Body of pancreas (tissue), 4 donors: ENCODE data around the gene OGFOD3. TPM values are rescaled to one million over a fixed set of nuclear protein-coding genes. Genes with fewer than 3 reads are reported as not detected.
A peak's percentile ranks its signal among the peaks of the same experiment; 100 is the strongest.

ENCODE experiments used
- ATAC-seq: fragments of 150-250 bp; one replicate; pipeline ENCODE4 v1.9.1; 2016
- DNase-seq, 4 donors: peaks; one replicate each; pipeline ENCODE4 v3.0.0-alpha.2; 2019
- H3K27ac ChIP-seq, 4 donors: fragments of 200-600 bp; sonication (generic); 1 replicate in 3 of 4; 2 replicates in 1 of 4; pipeline versions ENCODE4 v1.5.1 to v1.6.1; 2016 to 2019; ENCODE audit warnings: mild to moderate bottlenecking in 1 of 4, mixed read lengths in 1 of 4, moderate library complexity in 1 of 4
- H3K27me3 ChIP-seq, 2 donors: fragments of 200-600 bp; sonication (generic); one replicate each; pipeline ENCODE4 v1.6.0; 2016; ENCODE audit warnings: mild to moderate bottlenecking in 1 of 2
- H3K36me3 ChIP-seq, 2 donors: fragments of 200-600 bp; sonication (generic); replicated peaks in 1 of 2; 2 replicates each; pipeline ENCODE4 v1.5.1; 2016; ENCODE audit warnings: low read depth in 2 of 2; ENCODE audit not compliant: insufficient read depth in 1 of 2
- H3K4me1 ChIP-seq: fragments of 200-600 bp; sonication (generic); one replicate; pipeline ENCODE4 v1.6.0; 2016
- H3K4me3 ChIP-seq, 2 donors: fragments of 200-600 bp; sonication (generic); 1 replicate in 1 of 2; 2 replicates in 1 of 2; pipeline ENCODE4 v1.5.1; 2016 to 2019
- H3K9me3 ChIP-seq, 3 donors: fragments of 200-600 bp; sonication (generic); 1 replicate in 2 of 3; 2 replicates in 1 of 3; pipeline ENCODE4 v1.5.1; 2016
- POLR2A ChIP-seq, 3 donors: fragments of 450-650 bp; IDR thresholded peaks; one replicate each; pipeline ENCODE4 v1.6.1; 2016; ENCODE audit warnings: antibody characterized with exemption in 3 of 3, mild to moderate bottlenecking in 2 of 3
- WGBS, 2 donors: methylation state at CpG; one replicate each; pipeline ENCODE4 v1.1.5; 2017; 5-methylcytosine and 5-hydroxymethylcytosine counted together
- intact Hi-C: fragments of 100-400 bp; cut with DNase I; formaldehyde crosslinking; loops from one replicate; pipeline ENCODE4 v1.15.1; 2023
- total RNA-seq, 2 donors: library from RNA; depleted of rRNA; stranded (reverse); fragments of >200 nt; gene quantifications; one replicate each; pipeline ENCODE4 v1.1.0, GENCODE V29; 2016
- TF ChIP-seq, protein P1 (sequence below), 7 experiments: fragments of 450-650 bp in 4 of 7; fragments of 200-600 bp in 3 of 7; sonication (generic) in 3 of 7; IDR thresholded peaks; one replicate each; pipeline ENCODE4 v1.5.1; 2016 to 2019; ENCODE audit warnings: antibody characterized with exemption in 7 of 7

Gene OGFOD3
- total RNA-seq, 2 donors from 2014 or later = 16.8 to 40.0 TPM

DNA sequence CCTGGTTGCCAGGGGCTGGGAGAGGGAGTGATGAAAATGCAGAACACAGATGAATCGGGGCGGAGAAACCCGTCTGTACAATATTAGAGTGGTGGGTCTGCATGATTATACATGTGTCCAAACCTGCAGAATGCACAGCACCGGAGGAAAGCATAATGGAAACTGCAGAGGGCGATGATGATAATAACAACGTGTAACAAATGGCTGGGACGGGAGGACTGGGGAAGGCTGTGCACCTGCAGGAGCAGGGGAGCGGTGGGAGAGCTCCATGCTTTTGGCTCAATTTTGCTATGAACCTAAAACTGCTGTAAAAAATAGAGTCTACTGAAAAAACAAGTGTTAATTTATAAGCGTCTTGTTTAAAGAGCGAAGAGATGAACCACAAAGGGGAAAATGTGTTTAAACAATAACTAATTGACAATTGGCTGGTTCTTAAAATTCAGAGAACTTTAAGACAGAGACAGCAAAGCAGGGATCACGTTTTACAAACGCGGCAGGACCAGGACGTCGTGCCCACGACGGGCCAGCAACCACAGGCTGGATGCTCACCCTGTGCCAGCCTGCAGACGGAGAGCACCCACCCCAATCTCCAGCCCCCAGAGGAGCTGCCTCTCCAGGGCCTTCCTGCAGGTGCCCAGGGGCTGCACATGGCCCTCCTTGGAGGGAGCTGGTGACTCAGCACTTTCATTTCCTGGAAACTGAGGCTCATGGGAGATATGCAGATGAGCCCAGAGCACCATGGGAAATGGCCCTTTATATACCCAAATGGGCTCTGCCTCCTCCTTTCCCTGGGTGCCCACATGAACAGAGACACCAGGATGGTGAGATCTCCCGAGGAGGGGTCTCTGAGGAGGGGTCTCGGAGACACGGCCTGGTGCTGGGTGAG is 59.7 kb downstream of the OGFOD3 start, which contains the start of gene TEX19:
Gene TEX19, plus strand, starts transcription at position 783 of the 886 bp plus-strand sequence. CDS start 2,904 bp downstream, outside the sequence.
- Histone ChIP-seq H3K27me3 (no peaks in the 10 kb centered on the region), H3K4me1 (peaks cover 23% of the 10 kb centered on the region), H3K36me3 (no peaks in the 10 kb centered on the region), H3K27ac (no peak within 1 kb of the TSS), H3K4me3 (no peak within 1 kb of the TSS), H3K9me3 (no peaks in the 10 kb centered on the region)
- ATAC-seq = no peak
- no peak for DNase-seq
- intact Hi-C loops = no loop called here
- WGBS, 2 donors = 66 to 73% methylated on average over 21 of the region's 21 CpGs
- TF ChIP-seq, protein P1, sequence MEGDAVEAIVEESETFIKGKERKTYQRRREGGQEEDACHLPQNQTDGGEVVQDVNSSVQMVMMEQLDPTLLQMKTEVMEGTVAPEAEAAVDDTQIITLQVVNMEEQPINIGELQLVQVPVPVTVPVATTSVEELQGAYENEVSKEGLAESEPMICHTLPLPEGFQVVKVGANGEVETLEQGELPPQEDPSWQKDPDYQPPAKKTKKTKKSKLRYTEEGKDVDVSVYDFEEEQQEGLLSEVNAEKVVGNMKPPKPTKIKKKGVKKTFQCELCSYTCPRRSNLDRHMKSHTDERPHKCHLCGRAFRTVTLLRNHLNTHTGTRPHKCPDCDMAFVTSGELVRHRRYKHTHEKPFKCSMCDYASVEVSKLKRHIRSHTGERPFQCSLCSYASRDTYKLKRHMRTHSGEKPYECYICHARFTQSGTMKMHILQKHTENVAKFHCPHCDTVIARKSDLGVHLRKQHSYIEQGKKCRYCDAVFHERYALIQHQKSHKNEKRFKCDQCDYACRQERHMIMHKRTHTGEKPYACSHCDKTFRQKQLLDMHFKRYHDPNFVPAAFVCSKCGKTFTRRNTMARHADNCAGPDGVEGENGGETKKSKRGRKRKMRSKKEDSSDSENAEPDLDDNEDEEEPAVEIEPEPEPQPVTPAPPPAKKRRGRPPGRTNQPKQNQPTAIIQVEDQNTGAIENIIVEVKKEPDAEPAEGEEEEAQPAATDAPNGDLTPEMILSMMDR (IDR thresholded peaks at IDR 0.05) = no peak
- no peak for TF ChIP-seq POLR2A (IDR thresholded peaks at IDR 0.05)

DNA sequence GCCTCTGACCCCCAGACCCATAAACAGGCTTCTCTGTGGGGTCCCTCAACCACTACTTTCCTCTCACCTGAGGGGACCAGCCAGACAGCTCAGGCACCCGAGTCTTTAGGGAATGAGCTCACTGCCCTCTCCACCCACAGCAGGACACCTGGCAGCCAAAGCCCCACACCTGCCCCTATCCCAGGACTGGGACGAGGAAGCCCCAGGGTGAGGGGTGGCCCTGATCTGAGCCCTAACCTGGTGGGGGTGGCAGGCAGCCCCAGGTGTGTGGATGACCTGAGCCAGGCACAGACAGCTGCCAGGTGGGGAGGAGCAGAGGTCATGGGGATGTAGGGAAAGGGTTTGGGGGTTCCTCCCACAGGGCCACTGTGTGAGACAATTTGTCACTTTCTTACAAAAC is 61.0 kb downstream of the OGFOD3 start:
- Histone ChIP-seq H3K4me3 (no peak overlapping the region), H3K4me1 (peaks cover 23% of the 10 kb centered on the region), H3K36me3 (no peaks in the 10 kb centered on the region), H3K27me3 (no peaks in the 10 kb centered on the region), H3K27ac (peak overlapping the region in 1 of 4 donors; percentile 19), H3K9me3 (no peaks in the 10 kb centered on the region)
- peak in 1 of 4 donors; percentile 60 for DNase-seq
- intact Hi-C loops = no loop called here
- TF ChIP-seq, protein P1 (IDR thresholded peaks at IDR 0.05) = no peak
- no peak for TF ChIP-seq POLR2A (IDR thresholded peaks at IDR 0.05)
- peak; percentile 51 for ATAC-seq
- 17 to 72% methylated on average over 1 to 2 of the region's 2 CpGs for WGBS, 2 donors

DNA sequence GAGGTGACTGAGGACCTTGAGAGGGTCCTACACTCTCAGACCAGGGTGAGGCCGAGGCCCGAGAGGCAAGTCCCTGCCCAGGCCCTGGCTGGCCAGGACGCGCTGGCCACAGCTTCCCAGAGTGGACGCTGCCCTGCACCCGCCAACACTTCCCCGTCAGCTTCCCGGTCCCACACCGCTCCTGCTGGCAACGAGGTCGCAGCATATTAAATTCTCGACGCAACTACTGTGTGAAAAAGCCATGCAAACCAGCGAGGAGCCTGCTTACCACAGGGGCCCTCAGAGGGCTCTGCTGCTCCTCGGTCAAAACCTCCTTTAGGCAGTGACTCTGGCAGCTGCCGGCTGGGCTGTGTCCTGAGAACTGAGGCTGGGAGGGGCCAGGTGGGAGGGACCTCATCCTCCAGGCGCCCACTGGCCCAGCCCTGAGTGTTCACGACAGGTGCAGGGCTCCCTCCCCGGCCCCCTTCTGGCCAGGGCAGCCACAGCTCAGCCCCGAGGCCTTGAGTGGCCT is 61.5 kb downstream of the OGFOD3 start:
- WGBS, 2 donors = 41 to 50% methylated on average over 2 to 19 of the region's 20 CpGs
- no peak overlapping the region for H3K4me3 ChIP-seq

DNA sequence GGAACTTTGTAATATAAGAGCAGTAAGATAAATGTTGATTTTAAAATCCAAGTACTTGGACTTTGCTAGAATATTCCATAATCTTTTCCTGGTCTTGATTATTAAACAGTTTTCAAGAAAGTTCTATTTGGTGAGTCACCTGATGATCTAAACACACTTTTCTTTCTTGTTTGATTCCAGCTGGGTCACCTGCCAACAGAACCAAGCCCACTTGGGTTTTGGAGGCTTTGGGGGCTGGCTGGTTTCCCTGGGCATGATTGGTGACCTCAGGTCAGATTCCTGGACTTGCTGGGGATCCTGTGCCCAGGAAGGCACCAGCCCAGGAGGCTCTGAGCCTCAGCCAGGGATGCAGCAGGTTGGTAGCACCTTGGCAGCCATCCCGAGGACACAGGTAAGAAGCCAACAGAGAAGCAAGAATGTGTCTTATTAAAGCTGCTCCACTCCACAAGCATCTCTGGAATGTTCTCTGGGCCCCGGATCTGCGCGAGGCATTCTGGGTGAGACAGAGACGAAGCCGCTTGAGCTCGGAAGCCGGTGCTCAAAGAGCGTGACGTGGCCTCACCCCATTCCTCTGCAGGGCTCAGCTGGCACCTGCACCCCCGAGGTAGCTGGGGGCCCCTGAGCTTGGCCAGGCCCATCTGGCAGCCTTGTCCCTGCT is 62.5 kb downstream of the OGFOD3 start:
- peak overlapping the region in 2 of 4 donors; percentile 25 to 36 for H3K27ac ChIP-seq
- DNase-seq (peak in 3 of 4 donors; percentile 40 to 81 (median 47)), ATAC-seq (peak; percentile 16)
- H3K36me3 ChIP-seq = no peaks in the 10 kb centered on the region
- peaks cover 23% of the 10 kb centered on the region for H3K4me1 ChIP-seq
- H3K4me3 ChIP-seq = no peak overlapping the region
- intact Hi-C loops = no loop called here
- H3K27me3 ChIP-seq = no peaks in the 10 kb centered on the region
- no peak for TF ChIP-seq POLR2A (IDR thresholded peaks at IDR 0.05)
- TF ChIP-seq, protein P1 (IDR thresholded peaks at IDR 0.05) = no peak
- WGBS, 2 donors = 67 to 73% methylated on average over 3 to 11 of the region's 11 CpGs
- no peaks in the 10 kb centered on the region for H3K9me3 ChIP-seq

More for the DNA sequence above, 61.5 kb downstream of the OGFOD3 start:
- peak; percentile 36 for ATAC-seq
- peak overlapping the region in 1 of 4 donors; percentile 19 for H3K27ac ChIP-seq
- peak in 2 of 4 donors; percentile 43 to 72 for DNase-seq
- peaks cover 23% of the 10 kb centered on the region for H3K4me1 ChIP-seq
- H3K36me3 ChIP-seq = no peaks in the 10 kb centered on the region
- TF ChIP-seq, protein P1 (IDR thresholded peaks at IDR 0.05) = no peak
- TF ChIP-seq POLR2A (IDR thresholded peaks at IDR 0.05) = no peak
- intact Hi-C loops = no loop called here
- H3K27me3 ChIP-seq = no peaks in the 10 kb centered on the region
- H3K9me3 ChIP-seq = no peaks in the 10 kb centered on the region
